ENCODE results near the gene RSPO4.

RSPO4 gene

DNA sequence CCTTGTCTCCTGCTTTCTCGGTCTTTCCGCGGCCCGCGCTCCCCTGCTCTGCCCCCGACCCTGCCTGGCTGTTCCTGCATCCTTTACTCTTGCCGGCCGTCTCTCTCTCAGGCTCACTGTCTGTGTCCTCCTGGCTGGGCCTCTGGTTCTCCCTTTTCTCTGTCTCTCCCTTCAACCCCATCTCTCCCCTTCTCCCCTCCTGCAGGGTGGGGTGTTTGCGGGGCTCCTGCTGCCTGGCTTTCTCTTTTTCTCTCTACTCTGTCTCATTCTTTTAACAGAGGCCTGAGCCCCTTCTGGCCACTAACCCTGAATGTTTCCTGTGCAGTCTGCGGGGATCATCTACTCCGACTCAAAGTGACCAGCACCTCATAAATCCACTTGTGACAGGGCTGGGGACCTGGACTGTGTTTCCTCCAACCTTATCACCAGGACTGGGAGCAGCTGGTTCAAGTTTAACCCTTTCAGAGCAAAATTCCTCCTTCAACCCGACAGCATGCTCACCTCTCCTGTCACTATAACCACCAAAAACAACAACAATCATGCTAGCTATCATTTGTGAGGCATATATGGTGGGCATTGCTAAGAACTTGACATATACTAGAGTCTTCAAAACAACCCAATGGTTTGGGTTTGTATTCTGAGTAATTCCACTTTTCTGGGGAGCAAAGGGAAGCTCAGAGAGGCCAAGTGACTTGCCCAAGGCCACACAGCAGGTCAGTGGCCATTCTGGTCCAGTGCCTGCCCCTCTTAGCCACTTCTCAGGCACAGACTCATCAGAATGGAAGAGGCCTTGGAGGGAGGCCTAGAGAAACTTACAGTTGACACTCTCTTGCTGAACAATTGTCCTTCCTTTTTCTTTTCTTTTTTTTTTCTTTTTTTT is 811 bp upstream of the RSPO4 start:
- TF ChIP-seq, protein P1, sequence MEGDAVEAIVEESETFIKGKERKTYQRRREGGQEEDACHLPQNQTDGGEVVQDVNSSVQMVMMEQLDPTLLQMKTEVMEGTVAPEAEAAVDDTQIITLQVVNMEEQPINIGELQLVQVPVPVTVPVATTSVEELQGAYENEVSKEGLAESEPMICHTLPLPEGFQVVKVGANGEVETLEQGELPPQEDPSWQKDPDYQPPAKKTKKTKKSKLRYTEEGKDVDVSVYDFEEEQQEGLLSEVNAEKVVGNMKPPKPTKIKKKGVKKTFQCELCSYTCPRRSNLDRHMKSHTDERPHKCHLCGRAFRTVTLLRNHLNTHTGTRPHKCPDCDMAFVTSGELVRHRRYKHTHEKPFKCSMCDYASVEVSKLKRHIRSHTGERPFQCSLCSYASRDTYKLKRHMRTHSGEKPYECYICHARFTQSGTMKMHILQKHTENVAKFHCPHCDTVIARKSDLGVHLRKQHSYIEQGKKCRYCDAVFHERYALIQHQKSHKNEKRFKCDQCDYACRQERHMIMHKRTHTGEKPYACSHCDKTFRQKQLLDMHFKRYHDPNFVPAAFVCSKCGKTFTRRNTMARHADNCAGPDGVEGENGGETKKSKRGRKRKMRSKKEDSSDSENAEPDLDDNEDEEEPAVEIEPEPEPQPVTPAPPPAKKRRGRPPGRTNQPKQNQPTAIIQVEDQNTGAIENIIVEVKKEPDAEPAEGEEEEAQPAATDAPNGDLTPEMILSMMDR (IDR thresholded peaks at IDR 0.05), result no peak

DNA sequence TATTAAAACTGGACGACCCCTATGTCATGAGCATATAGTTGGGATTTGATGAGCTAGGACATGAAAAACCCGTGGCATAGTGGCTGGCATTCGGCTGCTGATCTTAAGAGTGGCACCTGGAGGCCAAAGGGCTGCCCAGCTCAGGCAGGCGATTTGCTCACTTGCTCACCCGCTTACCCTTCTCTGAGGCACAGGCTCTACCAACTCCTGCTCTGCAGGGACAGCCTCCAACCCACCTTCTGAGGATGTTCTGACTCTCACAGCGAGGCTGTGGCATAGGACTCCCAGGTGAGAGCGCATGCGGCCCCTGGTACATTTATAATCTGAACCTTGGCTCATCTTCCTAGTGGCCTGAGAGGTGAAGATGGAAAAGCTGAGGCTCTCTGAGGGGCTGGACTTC is 995 bp downstream of the RSPO4 start:
- TF ChIP-seq, protein P1 (IDR thresholded peaks at IDR 0.05), result no peak

DNA sequence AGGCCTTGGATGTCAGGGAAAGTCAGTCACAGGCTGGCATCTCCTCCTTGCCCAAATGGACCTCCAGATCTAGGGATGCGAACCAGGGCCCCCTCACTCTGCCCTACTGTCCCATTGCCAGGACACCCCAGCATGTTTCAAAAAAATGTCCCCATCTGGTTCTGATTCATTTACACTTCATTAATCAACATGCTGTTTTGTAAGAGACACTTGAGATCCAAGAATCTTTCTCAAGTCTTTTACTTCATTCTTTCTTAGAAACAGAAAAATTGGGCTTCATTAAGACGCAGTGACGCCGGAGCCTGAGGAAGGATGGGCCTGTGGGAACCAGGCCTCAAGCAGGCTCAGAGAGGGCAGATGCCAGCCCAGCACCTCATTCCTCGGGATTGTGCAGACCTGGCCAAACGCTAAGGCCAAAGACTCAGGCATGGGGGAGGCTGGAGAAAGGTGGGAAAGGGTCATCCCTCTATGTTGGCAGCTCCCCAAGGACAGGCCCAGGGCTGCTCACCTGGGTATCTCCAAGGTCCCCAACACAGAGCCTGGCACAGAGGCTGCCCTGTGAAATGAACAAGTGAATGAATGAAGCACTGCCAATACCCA is 3.8 kb downstream of the RSPO4 start:
- TF ChIP-seq, protein P1 (IDR thresholded peaks at IDR 0.05), result no peak

DNA sequence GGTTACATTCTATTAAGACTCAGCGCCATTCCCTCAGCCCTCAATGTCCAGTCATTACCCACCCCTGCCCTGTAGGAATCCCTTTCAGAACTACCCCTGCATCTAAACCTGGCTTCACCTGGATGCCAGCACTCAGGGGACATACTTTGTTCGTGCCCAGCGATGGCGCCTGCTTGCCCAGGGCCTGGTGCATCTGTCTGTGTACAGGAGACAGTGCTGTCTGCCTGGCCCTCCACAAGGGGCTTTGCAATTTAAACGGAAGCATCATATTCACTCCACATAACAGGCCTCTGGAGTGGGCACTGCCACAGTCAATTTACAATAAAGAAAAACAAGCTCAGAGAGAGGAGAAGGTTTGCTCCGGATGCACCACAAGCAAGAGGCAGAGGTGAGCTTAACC is 4.6 kb downstream of the RSPO4 start:
- TF ChIP-seq, protein P1 (IDR thresholded peaks at IDR 0.05), result no peak

DNA sequence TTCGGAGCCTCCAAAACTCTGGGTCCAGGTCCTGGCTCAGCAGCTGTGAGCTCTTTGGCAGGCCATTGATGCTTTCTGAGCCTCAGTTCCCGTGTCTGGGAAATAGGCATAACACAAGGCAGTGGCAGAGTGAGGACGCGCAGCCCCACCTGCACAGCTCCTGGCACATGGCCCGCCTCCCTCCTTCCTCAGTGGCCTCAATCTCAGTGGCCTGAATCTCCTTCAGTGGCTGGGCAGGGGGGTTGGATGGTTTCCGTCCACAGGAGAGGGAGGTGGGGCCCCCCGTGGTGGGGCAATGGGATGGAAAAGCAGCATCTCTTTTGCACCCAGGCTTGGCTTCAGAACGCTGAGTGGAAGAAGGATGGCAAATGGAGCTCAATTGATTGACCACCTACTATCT is 5.1 kb downstream of the RSPO4 start:
- TF ChIP-seq, protein P1 (IDR thresholded peaks at IDR 0.05), result no peak

DNA sequence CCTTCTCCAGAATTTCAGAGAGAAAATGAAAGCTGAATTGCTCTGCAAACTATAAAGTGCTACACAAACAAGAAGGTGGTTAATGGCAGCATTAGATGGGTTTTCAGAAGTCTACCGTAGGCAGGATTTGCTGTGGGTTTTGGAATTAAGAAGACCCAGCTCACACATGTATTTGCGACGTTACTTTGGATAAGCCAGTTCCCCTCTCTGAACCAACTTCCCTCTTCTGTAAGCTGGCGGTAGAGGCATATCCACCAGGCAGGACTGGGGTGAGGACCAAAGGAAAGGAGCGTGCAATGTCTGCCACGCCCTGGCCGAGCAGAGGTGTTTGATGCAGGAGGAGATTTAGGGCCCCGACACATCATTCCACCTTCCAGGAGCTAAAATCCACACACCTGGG is 6.9 kb downstream of the RSPO4 start:
- TF ChIP-seq, protein P1 (IDR thresholded peaks at IDR 0.05), result no peak

DNA sequence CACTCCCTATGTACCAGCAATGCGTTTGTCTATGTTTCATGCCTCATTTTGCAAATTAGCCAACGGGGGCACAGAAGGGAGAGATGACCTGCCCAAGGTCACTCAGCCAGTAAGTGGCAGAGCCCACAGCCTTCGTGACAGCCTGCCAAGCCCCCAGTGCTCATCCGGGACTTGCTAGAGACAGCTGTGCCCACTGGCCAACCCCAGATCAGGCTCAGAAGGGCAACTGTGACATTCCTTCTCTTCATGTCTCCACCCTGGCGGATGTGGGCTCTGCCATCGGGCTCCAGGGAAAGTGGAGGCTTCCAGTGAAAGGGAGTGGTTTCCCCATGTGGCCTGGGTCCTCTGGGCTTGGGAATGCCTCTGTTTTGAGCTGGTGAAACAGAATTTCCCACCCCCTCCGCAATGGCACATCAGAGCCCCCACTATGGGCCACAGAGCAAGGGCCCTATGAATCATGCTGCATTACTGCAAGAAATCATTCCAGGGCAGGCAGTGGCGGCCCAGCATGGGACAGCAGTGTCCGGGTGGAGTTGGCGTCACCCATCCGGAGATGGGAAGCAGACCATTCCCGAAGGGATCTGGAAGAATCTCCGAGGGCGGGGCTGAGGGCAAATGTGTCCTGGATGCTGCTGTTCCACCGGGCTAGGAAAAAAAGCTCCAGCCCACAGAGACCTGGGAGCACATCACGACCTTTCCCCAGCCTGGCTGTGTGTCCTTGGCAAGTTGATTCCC is 9.1 kb downstream of the RSPO4 start:
- TF ChIP-seq, protein P1 (IDR thresholded peaks at IDR 0.05), result no peak
